Measurements from ENCODE around the gene RPS23.

DNA sequence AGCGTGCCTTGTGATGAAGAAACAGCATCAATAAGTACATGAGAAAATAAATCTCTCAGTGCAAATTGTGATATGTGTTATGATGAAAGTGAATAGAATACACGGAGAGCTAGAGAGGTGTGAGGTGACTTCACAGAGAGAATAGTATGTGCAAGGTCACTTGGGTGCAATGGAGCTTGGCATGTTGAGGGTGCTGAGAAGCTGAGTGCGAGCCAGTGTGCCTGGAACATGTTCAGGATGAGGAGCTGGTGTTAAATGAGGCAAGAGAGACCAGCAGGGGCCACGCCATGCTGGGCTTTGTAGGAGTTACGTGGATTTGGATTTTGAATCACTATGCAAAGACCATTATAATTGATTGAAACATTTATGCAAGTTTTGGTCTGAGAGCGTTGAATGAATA lies 12.8 kb upstream of the RPS23 start:
- TF ChIP-seq POLR2A (IDR thresholded peaks at IDR 0.05) (no peak), POLR2AphosphoS5 (IDR thresholded peaks at IDR 0.05) (no peak)
- TF ChIP-seq, protein P1, sequence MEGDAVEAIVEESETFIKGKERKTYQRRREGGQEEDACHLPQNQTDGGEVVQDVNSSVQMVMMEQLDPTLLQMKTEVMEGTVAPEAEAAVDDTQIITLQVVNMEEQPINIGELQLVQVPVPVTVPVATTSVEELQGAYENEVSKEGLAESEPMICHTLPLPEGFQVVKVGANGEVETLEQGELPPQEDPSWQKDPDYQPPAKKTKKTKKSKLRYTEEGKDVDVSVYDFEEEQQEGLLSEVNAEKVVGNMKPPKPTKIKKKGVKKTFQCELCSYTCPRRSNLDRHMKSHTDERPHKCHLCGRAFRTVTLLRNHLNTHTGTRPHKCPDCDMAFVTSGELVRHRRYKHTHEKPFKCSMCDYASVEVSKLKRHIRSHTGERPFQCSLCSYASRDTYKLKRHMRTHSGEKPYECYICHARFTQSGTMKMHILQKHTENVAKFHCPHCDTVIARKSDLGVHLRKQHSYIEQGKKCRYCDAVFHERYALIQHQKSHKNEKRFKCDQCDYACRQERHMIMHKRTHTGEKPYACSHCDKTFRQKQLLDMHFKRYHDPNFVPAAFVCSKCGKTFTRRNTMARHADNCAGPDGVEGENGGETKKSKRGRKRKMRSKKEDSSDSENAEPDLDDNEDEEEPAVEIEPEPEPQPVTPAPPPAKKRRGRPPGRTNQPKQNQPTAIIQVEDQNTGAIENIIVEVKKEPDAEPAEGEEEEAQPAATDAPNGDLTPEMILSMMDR (IDR thresholded peaks at IDR 0.05) = no peak
